Measurements from ENCODE around the gene NEK6. TPM values are rescaled to one million over a fixed set of nuclear protein-coding genes. Genes with fewer than 3 reads are reported as not detected.

The NEK6 gene
- total and polyA plus RNA-seq, 2 of the 8 experiments (the other 6 are each of a cell fraction or from before 2014, with no cell fraction given): 17.7 to 19.7 TPM

GRCh38 chr9:124386201-124386600 lies 128.5 kb downstream of the NEK6 start:
- CTCF ChIA-PET (ENCODE audit: partially characterized antibody): interaction anchor here (0.6 to 21.3 kb wide), 17 partner anchors 7 to 1871 kb away, joined by 3 to 330 read pairs (median 3); partner anchors contain the start of gene PSMB7
- no peak overlapping the region for H3K14ac ChIP-seq (ENCODE audit: insufficient read length)
- H4K91ac ChIP-seq (replicated peaks; ENCODE audit: insufficient read length, low read length): no peak overlapping the region
- H3K36me3 ChIP-seq (ENCODE audit: control insufficient read depth in 2 of 4, insufficient read depth in 4 of 4, low read length in 3 of 4): peaks cover 2 to 6% (median 5%) of the 10 kb centered on the region in 4 experiments; a peak in 5 of 8 replicates
- no peak overlapping the region for H3K4me2 ChIP-seq (ENCODE audit: insufficient read depth in 1 of 2, low read depth in 2 of 2, low read length in 2 of 2)
- FAIRE-seq: no peak
- no peak for TF ChIP-seq SIRT6 (IDR thresholded peaks at IDR 0.05; ENCODE audit: low read length)
- TF ChIP-seq SIX5 (IDR thresholded peaks at IDR 0.05; ENCODE audit: low read depth, low read length): no peak
- TF ChIP-seq, protein P1, sequence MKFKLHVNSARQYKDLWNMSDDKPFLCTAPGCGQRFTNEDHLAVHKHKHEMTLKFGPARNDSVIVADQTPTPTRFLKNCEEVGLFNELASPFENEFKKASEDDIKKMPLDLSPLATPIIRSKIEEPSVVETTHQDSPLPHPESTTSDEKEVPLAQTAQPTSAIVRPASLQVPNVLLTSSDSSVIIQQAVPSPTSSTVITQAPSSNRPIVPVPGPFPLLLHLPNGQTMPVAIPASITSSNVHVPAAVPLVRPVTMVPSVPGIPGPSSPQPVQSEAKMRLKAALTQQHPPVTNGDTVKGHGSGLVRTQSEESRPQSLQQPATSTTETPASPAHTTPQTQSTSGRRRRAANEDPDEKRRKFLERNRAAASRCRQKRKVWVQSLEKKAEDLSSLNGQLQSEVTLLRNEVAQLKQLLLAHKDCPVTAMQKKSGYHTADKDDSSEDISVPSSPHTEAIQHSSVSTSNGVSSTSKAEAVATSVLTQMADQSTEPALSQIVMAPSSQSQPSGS (IDR thresholded peaks at IDR 0.05; ENCODE audit: low read length): no peak
- TF ChIP-seq CREB1 (IDR thresholded peaks at IDR 0.05): no peak
- H3K79me2 ChIP-seq (ENCODE audit: control insufficient read depth in 1 of 2, insufficient read depth in 2 of 2, low read length in 2 of 2): peaks cover 4 to 60% of the 10 kb centered on the region in 2 experiments; a peak in 3 of 4 replicates
- no peak for DNase-seq (ENCODE audit: low read depth in 1 of 2, low spot score in 2 of 2)
- no peaks in the 10 kb centered on the region for H3K9me3 ChIP-seq (ENCODE audit: insufficient read depth in 2 of 2, low read depth in 1 of 2, low read length in 1 of 2)
- H2AK5ac ChIP-seq (ENCODE audit: low read depth, low read length): no peak overlapping the region
- no peak overlapping the region for H4K8ac ChIP-seq (ENCODE audit: extremely low read depth, insufficient read depth, low read length)
- no peaks in the 10 kb centered on the region for H3K23me2 ChIP-seq (ENCODE audit: low read depth, low read length)
- no peak overlapping the region for H2BK20ac ChIP-seq (ENCODE audit: low read length)
- POLR2A ChIA-PET (ENCODE audit: partially characterized antibody): interaction anchor here (1.6 to 2.1 kb wide), 2 partner anchors 11 to 15 kb away, joined by 4 to 5 read pairs; no protein-coding TSS in a partner anchor
- no peak overlapping the region for H2BK120ac ChIP-seq (replicated peaks; ENCODE audit: low read depth, low read length)
- H3K18ac ChIP-seq (ENCODE audit: extremely low read depth, low read length): no peak overlapping the region
- no peak overlapping the region for H2BK5ac ChIP-seq (ENCODE audit: low read depth, low read length)
- no peak overlapping the region for H3K4me3 ChIP-seq (ENCODE audit: extremely low read depth in 1 of 4, insufficient read depth in 2 of 4, low read depth in 3 of 4, low read length in 4 of 4)
- H3K4me1 ChIP-seq (replicated peaks in 1 of 4; ENCODE audit: control insufficient read depth in 3 of 4, insufficient read depth in 4 of 4, low read length in 3 of 4): peaks cover 0 to 4% (median 2%) of the 10 kb centered on the region in 4 experiments; a peak in 1 of 7 replicates
- no peak overlapping the region for H4K5ac ChIP-seq (ENCODE audit: insufficient read length, low read depth, low read length)
- no peak overlapping the region; the same call in 1 of the 2 replicates for H3K27ac ChIP-seq (ENCODE audit: low read depth, low read length)
- H2BK15ac ChIP-seq (ENCODE audit: low read length): no peak overlapping the region
- H3K23ac ChIP-seq (ENCODE audit: insufficient read length): no peak overlapping the region
- H3K79me1 ChIP-seq (ENCODE audit: low read depth, low read length): peaks cover 6% of the 10 kb centered on the region; the same call in 1 of the 2 replicates
- no peaks in the 10 kb centered on the region for H3K27me3 ChIP-seq (replicated peaks in 1 of 4; ENCODE audit: control insufficient read depth in 3 of 4, extremely low read depth in 1 of 4, insufficient read depth in 3 of 4, low read length in 3 of 4)
- H3K9ac ChIP-seq (replicated peaks in 1 of 4; ENCODE audit: extremely low read depth in 1 of 4, low read depth in 3 of 4, low read length in 3 of 4): no peak overlapping the region; a peak in 1 of 7 replicates
- no peak overlapping the region for H3K56ac ChIP-seq (replicated peaks; ENCODE audit: insufficient read length, low read depth, low read length)
- no peak overlapping the region for H3K4ac ChIP-seq (replicated peaks; ENCODE audit: insufficient read length, low read depth, low read length)
- WGBS, 2 experiments (ENCODE audit: extremely low coverage in 1 of 2, insufficient coverage in 1 of 2, insufficient read length in 1 of 2, insufficient replicate concordance in 2 of 2, low coverage in 1 of 2, low lambda C conversion rate in 2 of 2, missing lambda C conversion rate in 1 of 2): 96% methylated on average over 3 of the region's 3 CpGs; no CpG with 5 or more reads in 1 of the 2 experiments
- peaks cover 2 to 8% of the 10 kb centered on the region in 2 experiments for H4K20me1 ChIP-seq (replicated peaks in 1 of 2; ENCODE audit: control insufficient read depth in 1 of 2, insufficient read depth in 2 of 2, low read length in 2 of 2)
- H2BK12ac ChIP-seq (ENCODE audit: low read depth, low read length): no peak overlapping the region
- H2AFZ ChIP-seq (ENCODE audit: low read length): no peak overlapping the region

All from H1 (cell line).